Right atrium auricular region (tissue), 2 donors: Measurements from ENCODE around the gene HNRNPU. TPM values are rescaled to one million over a fixed set of nuclear protein-coding genes. Genes with fewer than 3 reads are reported as not detected.
A peak's percentile ranks its signal among the peaks of the same experiment; 100 is the strongest.
"Not testable (repeated sequence)": the region's sequence is repeated elsewhere in the genome, so short reads cannot be mapped to it uniquely, and the experiment has no call there.

Experiments used
- DNase-seq: peaks from one replicate; pipeline ENCODE4 v3.0.0-alpha.2; 2019; ENCODE audit warnings: low spot score
- H3K27ac ChIP-seq, 2 donors: fragments of 200-600 bp; sonication (generic); 1 replicate in 1 of 2; 2 replicates in 1 of 2; pipeline ENCODE4 v1.5.1; 2016 to 2019
- H3K27me3 ChIP-seq, 2 donors: fragments of 200-600 bp; sonication (generic); one replicate each; pipeline versions ENCODE4 v1.5.1 to v1.6.0; 2017 to 2019
- H3K36me3 ChIP-seq: fragments of 200-600 bp; sonication (generic); one replicate; pipeline ENCODE4 v1.5.1; 2016
- H3K4me1 ChIP-seq, 2 donors: fragments of 200-600 bp; sonication (generic); one replicate each; pipeline versions ENCODE4 v1.5.1 to v1.6.0; 2017 to 2019
- H3K4me3 ChIP-seq, 2 donors: fragments of 200-600 bp; sonication (generic); 1 replicate in 1 of 2; 2 replicates in 1 of 2; pipeline ENCODE4 v1.5.1; 2017 to 2019; ENCODE audit warnings: mild to moderate bottlenecking in 1 of 2, moderate library complexity in 1 of 2
- H3K9me3 ChIP-seq, 2 donors: fragments of 200-600 bp; sonication (generic); one replicate each; pipeline ENCODE4 v1.5.1; 2019
- CTCF ChIP-seq, 2 donors: fragments of 200-600 bp; sonication (generic); IDR thresholded peaks; one replicate each; pipeline ENCODE4 v1.5.1; 2019; ENCODE audit warnings: antibody characterized with exemption in 2 of 2
- total RNA-seq, 2 donors: library from RNA; depleted of rRNA; stranded (reverse); fragments of >200 nt; gene quantifications; one replicate each; pipeline ENCODE4 v1.1.0, GENCODE V29; 2016

Gene HNRNPU
- total RNA-seq, 2 donors from 2014 or later, result 175 to 206 TPM

- Histone ChIP-seq H3K27ac (peak overlapping the region; percentile 99 to 100), H3K27me3 (no peaks in the 10 kb centered on the region), H3K36me3 (peaks cover 2% of the 10 kb centered on the region), H3K4me3 (peak overlapping the region; percentile 77 to 81), H3K4me1 (peaks cover 0 to 55% of the 10 kb centered on the region in 2 donors), H3K9me3 (no peaks in the 10 kb centered on the region)
- TF ChIP-seq CTCF (IDR thresholded peaks at IDR 0.05), result no peak
- no peak for DNase-seq
Measured at GRCh38 chr1:244836135-244836521, 28.2 kb downstream of the HNRNPU start.

DNA sequence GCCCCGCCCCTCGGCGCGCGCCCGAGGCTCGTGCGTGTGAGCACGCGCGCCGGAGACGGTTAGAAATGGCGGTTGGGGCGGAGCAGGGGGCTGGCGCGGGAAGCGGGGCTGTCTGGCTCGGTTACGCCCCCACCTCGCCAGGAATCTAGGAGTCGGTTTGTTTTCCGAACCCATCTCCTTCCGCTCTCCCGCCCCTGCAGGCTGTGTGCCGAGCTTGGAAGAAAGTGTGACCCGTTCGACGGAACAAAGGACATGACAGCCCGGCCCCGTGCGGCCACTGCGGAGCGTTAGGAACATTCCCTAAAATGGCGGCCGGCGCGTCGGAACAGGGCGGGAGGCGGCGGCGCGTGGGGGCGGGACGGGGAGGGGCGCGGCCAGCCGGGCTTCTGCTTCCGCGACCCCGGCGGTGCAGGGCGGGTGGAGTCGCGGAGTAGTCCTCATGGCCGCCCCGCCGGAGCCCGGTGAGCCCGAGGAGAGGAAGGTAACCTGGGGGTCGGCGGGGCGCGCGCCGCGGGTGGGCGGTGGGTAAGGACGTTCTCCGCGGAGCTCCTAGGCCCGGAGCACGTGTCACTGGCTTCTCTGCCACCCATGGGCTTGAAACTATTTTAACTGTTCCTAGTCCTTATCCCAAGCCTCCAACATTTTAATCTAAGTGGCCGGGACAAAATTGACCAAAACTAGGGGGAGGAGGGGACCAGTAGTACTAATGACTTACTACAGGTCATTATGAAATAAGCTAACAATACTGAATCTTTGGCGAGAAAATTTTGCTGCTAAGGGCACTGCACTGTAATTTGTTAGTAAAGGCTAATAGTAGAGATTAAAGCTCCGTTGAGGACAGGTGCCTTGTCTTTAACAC, 28.8 kb downstream of the HNRNPU start, which contains the start of gene COX20:
COX20 (plus strand) TSS at position 383 of the 859 bp plus-strand sequence; CDS start at position 440, 57 bp downstream.
- Histone ChIP-seq H3K36me3 (no peaks in the 10 kb centered on the region), H3K9me3 (no peaks in the 10 kb centered on the region), H3K4me1 (peaks cover 0 to 49% of the 10 kb centered on the region in 2 donors), H3K4me3 (peak within 1 kb of the TSS; percentile 77 to 81), H3K27me3 (no peaks in the 10 kb centered on the region), H3K27ac (peak within 1 kb of the TSS; percentile 99 to 100)
- DNase-seq, result peak; percentile 85
- TF ChIP-seq CTCF (IDR thresholded peaks at IDR 0.05), result no peak

DNA sequence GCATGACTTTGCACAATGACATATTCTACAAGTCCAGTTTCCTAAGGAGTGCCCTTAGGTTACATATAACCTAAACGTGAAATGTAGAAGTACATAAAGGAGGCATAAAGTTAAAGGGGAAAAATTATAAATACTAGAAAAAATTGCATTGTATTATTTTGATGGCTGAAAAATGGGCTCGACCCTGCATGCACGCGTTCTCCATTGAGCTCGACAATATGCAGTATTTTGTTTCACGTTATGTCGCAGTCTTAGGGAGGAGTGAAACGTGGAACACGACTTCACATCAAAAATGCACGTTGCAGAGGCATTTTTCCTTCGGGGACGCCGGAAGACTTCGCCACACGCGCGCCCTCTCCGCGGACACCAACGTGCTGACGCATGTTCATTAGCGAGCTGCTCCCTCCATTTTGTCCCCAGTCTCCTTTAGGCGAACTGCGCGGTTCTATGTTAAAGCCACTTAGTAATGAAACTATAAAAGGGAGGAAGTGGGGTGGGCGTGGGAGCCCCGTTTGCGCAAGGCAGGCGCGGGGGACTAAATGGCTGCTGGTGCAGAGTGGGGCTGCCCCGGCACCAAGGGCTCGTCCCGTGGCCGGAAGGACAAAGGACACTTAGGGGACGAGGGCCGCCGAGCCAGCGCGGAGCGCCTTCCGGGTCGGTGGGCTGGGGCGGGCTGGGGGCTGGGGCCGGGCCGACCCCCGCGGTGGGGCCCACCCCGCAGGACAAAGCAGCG, 29.6 kb downstream of the HNRNPU start:
- Histone ChIP-seq H3K27ac (peak overlapping the region; percentile 99 to 100), H3K9me3 (no peaks in the 10 kb centered on the region), H3K4me1 (peaks cover 0 to 41% of the 10 kb centered on the region in 2 donors), H3K36me3 (no peaks in the 10 kb centered on the region), H3K27me3 (no peaks in the 10 kb centered on the region), H3K4me3 (peak overlapping the region; percentile 77 to 81)
- peak; percentile 90 for DNase-seq
- TF ChIP-seq CTCF (IDR thresholded peaks at IDR 0.05), result no peak

DNA sequence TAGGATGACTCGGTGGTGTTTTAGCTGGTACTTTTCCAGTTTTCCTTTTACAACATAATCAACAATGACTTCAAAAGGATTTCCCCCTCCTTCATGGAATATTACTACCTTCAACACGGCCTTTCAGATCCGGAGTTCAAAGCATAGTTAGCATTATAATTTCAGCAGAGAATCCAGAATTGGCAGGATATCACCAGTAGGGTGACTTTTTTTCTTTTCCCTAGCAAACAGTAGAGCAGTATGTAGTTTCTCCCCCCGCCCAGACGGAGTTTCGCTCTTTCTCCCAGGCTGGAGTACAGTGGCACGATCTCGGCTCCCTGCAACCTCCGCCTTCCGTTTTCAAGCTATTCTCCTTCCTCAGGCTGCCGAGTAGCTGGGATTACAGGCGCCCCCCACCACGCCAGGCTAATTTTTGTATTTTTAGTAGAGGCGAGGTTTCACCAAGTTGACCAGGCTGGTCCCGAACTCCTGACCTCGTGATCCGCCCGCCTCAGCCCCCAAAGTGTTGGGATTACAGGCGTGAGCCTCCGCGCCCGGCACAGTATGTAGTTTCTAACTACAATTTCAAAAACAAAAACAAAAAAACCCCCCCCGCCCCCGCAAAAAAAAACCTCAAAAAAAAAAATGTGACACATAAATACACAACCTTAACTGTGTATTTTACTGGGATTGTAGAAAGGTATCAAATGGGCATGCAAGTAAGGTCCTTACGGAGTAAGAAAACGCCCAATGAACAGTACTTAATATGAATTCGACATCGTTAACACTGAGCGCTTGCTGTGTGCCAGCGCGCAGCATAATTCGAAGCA, 30.4 kb downstream of the HNRNPU start:
- Histone ChIP-seq H3K27me3 (no peaks in the 10 kb centered on the region), H3K4me3 (peak overlapping the region; percentile 77 to 81), H3K27ac (peak overlapping the region; percentile 99 to 100), H3K9me3 (no peaks in the 10 kb centered on the region), H3K4me1 (peaks cover 0 to 35% of the 10 kb centered on the region in 2 donors), H3K36me3 (peaks cover 5% of the 10 kb centered on the region)
- TF ChIP-seq CTCF (IDR thresholded peaks at IDR 0.05), result no peak
- DNase-seq, result no peak

DNA sequence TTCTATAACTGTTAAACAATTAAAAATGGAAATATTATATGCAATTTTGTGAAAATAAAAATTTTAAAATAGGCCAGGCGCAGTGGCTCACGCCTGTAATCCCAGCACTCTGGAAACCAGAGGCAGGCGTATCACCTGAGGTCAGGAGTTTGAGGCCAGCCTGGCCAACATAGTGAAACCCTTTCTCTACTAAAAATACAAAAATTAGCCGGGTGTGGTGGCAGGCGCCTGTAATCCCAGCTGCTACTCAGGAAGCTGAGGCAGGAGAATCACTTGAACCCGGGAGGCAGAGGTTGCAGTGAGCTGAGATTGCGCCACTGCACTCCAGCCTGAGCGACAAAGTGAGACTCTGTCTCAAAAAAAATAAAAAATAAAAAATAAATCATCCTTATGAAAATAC, 31.1 kb downstream of the HNRNPU start:
- H3K36me3 ChIP-seq, H3K9me3 ChIP-seq, H3K27me3 ChIP-seq: not testable (repeated sequence)
- Histone ChIP-seq H3K27ac (peak overlapping the region; percentile 99 to 100), H3K4me3 (peak overlapping the region; percentile 77 to 81), H3K4me1 (peaks cover 0 to 30% of the 10 kb centered on the region in 2 donors)
- DNase-seq, result peak; percentile 67
